ENCODE measurements around the gene CDC25B. TPM values are rescaled to one million over a fixed set of nuclear protein-coding genes. Genes with fewer than 3 reads are reported as not detected.

CDC25B gene
- total and polyA plus RNA-seq, 2 of the 8 experiments (the other 6 are each of a cell fraction or from before 2014, with no cell fraction given): 21.7 to 31.2 TPM

DNA sequence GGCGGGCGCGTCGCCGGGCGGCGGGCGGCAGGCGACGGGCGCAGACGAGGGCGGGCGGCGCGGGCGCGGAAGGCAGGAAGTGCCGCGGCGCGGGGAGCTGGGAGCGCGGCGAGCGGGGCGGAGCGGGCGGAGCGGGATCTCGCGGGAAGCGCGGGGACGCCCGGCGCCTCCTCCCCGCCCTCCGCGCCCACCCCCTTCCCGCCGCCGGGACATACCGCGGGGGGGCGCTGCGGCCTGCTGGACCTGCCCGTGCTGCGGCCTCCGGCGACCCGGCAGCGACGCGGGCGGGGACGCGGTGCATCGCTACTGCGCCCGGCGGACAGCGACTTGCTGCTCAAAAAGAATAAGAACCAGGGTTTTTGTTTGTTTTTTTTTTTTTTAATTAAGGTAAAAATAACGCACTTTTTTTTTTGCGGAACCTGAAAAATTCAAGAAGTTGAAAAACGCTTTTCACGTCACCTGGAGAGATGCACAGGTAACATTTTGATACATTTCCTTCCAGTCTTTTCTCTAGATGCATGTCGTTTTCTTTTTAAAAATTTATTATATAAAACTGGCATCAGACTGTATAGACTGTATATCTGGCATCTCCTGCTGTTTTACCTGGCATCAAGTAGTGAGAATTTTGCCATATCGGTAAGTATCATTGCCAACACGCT lies 9.3 kb upstream of the CDC25B start, which contains the start of gene CENPB (continued):
- TF ChIP-seq, protein P1, sequence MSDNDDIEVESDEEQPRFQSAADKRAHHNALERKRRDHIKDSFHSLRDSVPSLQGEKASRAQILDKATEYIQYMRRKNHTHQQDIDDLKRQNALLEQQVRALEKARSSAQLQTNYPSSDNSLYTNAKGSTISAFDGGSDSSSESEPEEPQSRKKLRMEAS (IDR thresholded peaks at IDR 0.05): peak; percentile 31; the same call in 1 of the 2 replicates
- TF ChIP-seq KDM4A (IDR thresholded peaks at IDR 0.05; ENCODE audit: low read depth, low read length, severe bottlenecking) (no peak), SP4 (IDR thresholded peaks at IDR 0.05; ENCODE audit: low read length) (no peak), GTF2F1 (IDR thresholded peaks at IDR 0.05; ENCODE audit: borderline replicate concordance, low read depth, low read length) (no peak), HDAC2 (IDR thresholded peaks at IDR 0.05; ENCODE audit: borderline replicate concordance in 1 of 2, low read depth in 2 of 2, low read length in 2 of 2) (no peak), BCL11A (IDR thresholded peaks at IDR 0.05; ENCODE audit: low read depth in 2 of 2, low read length in 2 of 2) (no peak), SIN3A (conservative IDR thresholded peaks at IDR 0.05 in 1 of 2, IDR thresholded peaks at IDR 0.05 in 1 of 2; ENCODE audit: low read depth in 1 of 2, low read length in 2 of 2) (no peak), JUND (IDR thresholded peaks at IDR 0.05; ENCODE audit: low read length) (no peak), CREB1 (IDR thresholded peaks at IDR 0.05) (peak; percentile 42; the same call in 1 of the 2 replicates), ASH2L (IDR thresholded peaks at IDR 0.05; ENCODE audit: low read length) (no peak), NRF1 (IDR thresholded peaks at IDR 0.05; ENCODE audit: low read depth, low read length) (no peak), PHF8 (conservative IDR thresholded peaks at IDR 0.05; ENCODE audit: low read depth, low read length) (no peak), GABPA (IDR thresholded peaks at IDR 0.05; ENCODE audit: borderline replicate concordance, insufficient read depth, low read length) (no peak), TAF1 (IDR thresholded peaks at IDR 0.05; ENCODE audit: low read depth, low read length) (0 out of 2 replicates have a peak, but pooled peaks have one; percentile 7), RFX5 (IDR thresholded peaks at IDR 0.05; ENCODE audit: borderline replicate concordance, low read depth, low read length) (no peak), BRCA1 (IDR thresholded peaks at IDR 0.05; ENCODE audit: low read depth, low read length) (peak; percentile 72), YY1 (IDR thresholded peaks at IDR 0.05; ENCODE audit: low read depth, low read length) (no peak), FOSL1 (IDR thresholded peaks at IDR 0.05; ENCODE audit: insufficient read depth, low read depth, low read length) (no peak), CHD2 (IDR thresholded peaks at IDR 0.05; ENCODE audit: low read length) (peak; percentile 92), ZNF274 (IDR thresholded peaks at IDR 0.05; ENCODE audit: borderline replicate concordance, extremely low read depth, low read length) (no peak), RAD21 (IDR thresholded peaks at IDR 0.05 in 1 of 2, conservative IDR thresholded peaks at IDR 0.05 in 1 of 2; ENCODE audit: low read depth in 2 of 2, low read length in 2 of 2) (peak; percentile 76 to 86), MAFK (IDR thresholded peaks at IDR 0.05; ENCODE audit: low read depth, low read length) (no peak)
- TF ChIP-seq, protein P2, sequence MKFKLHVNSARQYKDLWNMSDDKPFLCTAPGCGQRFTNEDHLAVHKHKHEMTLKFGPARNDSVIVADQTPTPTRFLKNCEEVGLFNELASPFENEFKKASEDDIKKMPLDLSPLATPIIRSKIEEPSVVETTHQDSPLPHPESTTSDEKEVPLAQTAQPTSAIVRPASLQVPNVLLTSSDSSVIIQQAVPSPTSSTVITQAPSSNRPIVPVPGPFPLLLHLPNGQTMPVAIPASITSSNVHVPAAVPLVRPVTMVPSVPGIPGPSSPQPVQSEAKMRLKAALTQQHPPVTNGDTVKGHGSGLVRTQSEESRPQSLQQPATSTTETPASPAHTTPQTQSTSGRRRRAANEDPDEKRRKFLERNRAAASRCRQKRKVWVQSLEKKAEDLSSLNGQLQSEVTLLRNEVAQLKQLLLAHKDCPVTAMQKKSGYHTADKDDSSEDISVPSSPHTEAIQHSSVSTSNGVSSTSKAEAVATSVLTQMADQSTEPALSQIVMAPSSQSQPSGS (IDR thresholded peaks at IDR 0.05; ENCODE audit: low read length): no peak

Measured in H1 (cell line).